IMR-90 (cell line): ENCODE results near the gene IGHMBP2. TPM values are rescaled to one million over a fixed set of nuclear protein-coding genes. Genes with fewer than 3 reads are reported as not detected.

Source experiments
- ATAC-seq: fragments of 200-7000 bp; cut with Tn5 transposase; 2 replicates; pipeline ENCODE4 v1.9.1; 2020; ENCODE audit warnings: low read depth, mild to moderate bottlenecking, moderate library complexity
- BruUV-seq: library from RNA; stranded (reverse); fragments of 400-500 nt; replicated peaks from 2 replicates; lab custom pipeline; 2021; lab: Mats Ljungman, UMichigan
- CTCF ChIA-PET: fragments of 300-600 bp; formaldehyde crosslinking; extraction: SDS; loops from one replicate; lab custom pipeline; 2021; ENCODE audit warnings: antibody characterized with exemption; lab: Yijun Ruan, JAX
- POLR2A ChIA-PET: fragments of 300-600 bp; sonication (Branson Sonifier 250); formaldehyde crosslinking; loops from one replicate; lab custom pipeline; 2022; ENCODE audit warnings: antibody characterized with exemption; ENCODE audit not compliant: unreplicated experiment; lab: Charles Lee
- DNase-seq: peaks from one replicate; pipeline ENCODE4 v3.0.0; 2013
- H2AFZ ChIP-seq: replicated peaks from 2 replicates; pipeline ENCODE3; 2013; ENCODE audit warnings: low read length, mild to moderate bottlenecking; ENCODE audit not compliant: poor library complexity
- H2AK5ac ChIP-seq: 2 replicates; pipeline ENCODE4 v1.6.1; 2013; ENCODE audit warnings: low read depth, low read length, inconsistent platforms
- H2AK9ac ChIP-seq: replicated peaks from 2 replicates; pipeline ENCODE3; 2013; ENCODE audit warnings: mild to moderate bottlenecking, low read depth, low read length, moderate library complexity; ENCODE audit not compliant: poor library complexity
- H2BK120ac ChIP-seq: 2 replicates; pipeline ENCODE4 v1.6.1; 2013; ENCODE audit warnings: low read depth, low read length, inconsistent platforms
- H2BK15ac ChIP-seq: 3 replicates; pipeline ENCODE4 v1.6.1; 2013; ENCODE audit warnings: low read depth, low read length, inconsistent platforms
- H2BK20ac ChIP-seq: 2 replicates; pipeline ENCODE4 v1.6.1; 2013; ENCODE audit warnings: low read depth, mild to moderate bottlenecking, inconsistent platforms, low read length, moderate library complexity
- H2BK5ac ChIP-seq: 2 replicates; pipeline ENCODE4 v1.6.1; 2013; ENCODE audit warnings: mild to moderate bottlenecking, low read depth, low read length, inconsistent platforms; ENCODE audit not compliant: poor library complexity, severe bottlenecking
- H3K14ac ChIP-seq: replicated peaks from 2 replicates; pipeline ENCODE4 v1.6.1; 2013; ENCODE audit warnings: low read depth, low read length, inconsistent platforms
- H3K18ac ChIP-seq: 2 replicates; pipeline ENCODE4 v1.6.1; 2013; ENCODE audit warnings: low read depth, low read length, control low read depth
- H3K23ac ChIP-seq: 2 replicates; pipeline ENCODE4 v1.6.1; 2013; ENCODE audit warnings: low read depth, low read length, inconsistent platforms
- H3K27ac ChIP-seq: 2 replicates; pipeline ENCODE4 v1.5.1; 2013; ENCODE audit warnings: mild to moderate bottlenecking, control low read depth, low read length; ENCODE audit not compliant: insufficient read depth
- H3K27me3 ChIP-seq: 2 replicates; pipeline ENCODE4 v1.6.1; 2013; ENCODE audit warnings: low read length; ENCODE audit not compliant: control insufficient read depth, insufficient read depth
- H3K36me3 ChIP-seq: 2 replicates; pipeline ENCODE4 v1.6.1; 2013; ENCODE audit warnings: low read length, mixed read lengths; ENCODE audit not compliant: control insufficient read depth, insufficient read depth
- H3K4ac ChIP-seq: 2 replicates; pipeline ENCODE4 v1.6.1; 2013; ENCODE audit warnings: low read depth, low read length, inconsistent platforms
- H3K4me1 ChIP-seq: 2 replicates; pipeline ENCODE4 v1.6.1; 2013; ENCODE audit warnings: low read length, mixed read lengths; ENCODE audit not compliant: control insufficient read depth, insufficient read depth
- H3K4me2 ChIP-seq: 2 replicates; pipeline ENCODE4 v1.6.1; 2013; ENCODE audit warnings: low read depth, mild to moderate bottlenecking, control low read depth, low read length, moderate library complexity
- H3K4me3 ChIP-seq: 2 replicates; pipeline ENCODE4 v1.5.1; 2013; ENCODE audit warnings: low read depth, mild to moderate bottlenecking, control low read depth, low read length, moderate library complexity; ENCODE audit not compliant: insufficient read depth
- H3K56ac ChIP-seq: 2 replicates; pipeline ENCODE4 v1.6.1; 2013; ENCODE audit warnings: low read length, inconsistent platforms; ENCODE audit not compliant: insufficient read depth; ENCODE audit errors: extremely low read depth
- H3K79me1 ChIP-seq, 2 experiments: 2 replicates each; pipeline ENCODE4 v1.6.1; 2013; ENCODE audit warnings: low read length in 2 of 2, inconsistent platforms in 1 of 2, low read depth in 1 of 2
- H3K9ac ChIP-seq: 2 replicates; pipeline ENCODE4 v1.6.1; 2013; ENCODE audit warnings: low read depth, low read length, control low read depth
- H3K9me1 ChIP-seq: 2 replicates; pipeline ENCODE4 v1.6.1; 2013; ENCODE audit warnings: low read length, inconsistent platforms; ENCODE audit not compliant: insufficient read depth
- H3K9me3 ChIP-seq: 2 replicates; pipeline ENCODE4 v1.6.1; 2013; ENCODE audit warnings: low read length; ENCODE audit not compliant: control insufficient read depth, insufficient read depth
- H4K20me1 ChIP-seq: 2 replicates; pipeline ENCODE4 v1.6.1; 2013; ENCODE audit warnings: low read length, inconsistent platforms; ENCODE audit not compliant: insufficient read depth
- H4K5ac ChIP-seq: 2 replicates; pipeline ENCODE4 v1.6.1; 2013; ENCODE audit warnings: mild to moderate bottlenecking, low read depth, low read length, control low read depth
- H4K8ac ChIP-seq, 2 experiments: 2 replicates each; pipeline ENCODE4 v1.6.1; 2013; ENCODE audit warnings: low read depth in 2 of 2, low read length in 2 of 2, control low read depth in 1 of 2, inconsistent platforms in 1 of 2
- H4K91ac ChIP-seq: 2 replicates; pipeline ENCODE4 v1.6.1; 2013; ENCODE audit warnings: low read depth, low read length, inconsistent platforms; ENCODE audit not compliant: insufficient read depth
- POLR2A ChIP-seq: IDR thresholded peaks from 2 replicates; pipeline ENCODE4 v1.6.1; 2012; ENCODE audit warnings: mild to moderate bottlenecking, low read depth, low read length
- RAD21 ChIP-seq: IDR thresholded peaks from 2 replicates; pipeline ENCODE4 v1.6.1; 2012; ENCODE audit warnings: low read length, improper control_type of control experiment
- RCOR1 ChIP-seq: IDR thresholded peaks from 2 replicates; pipeline ENCODE4 v1.6.1; 2012; ENCODE audit warnings: mild to moderate bottlenecking, low read length, improper control_type of control experiment; ENCODE audit not compliant: insufficient replicate concordance
- WGBS, 2 experiments: methylation state at CpG; one replicate each; pipeline versions ENCODE4 v1.1.5 to v1.1.7; 2013; ENCODE audit warnings: missing lambda C conversion rate in 2 of 2; ENCODE audit not compliant: insufficient read length in 1 of 2; ENCODE audit errors: extremely low coverage in 2 of 2; 5-methylcytosine and 5-hydroxymethylcytosine counted together
- dilution Hi-C: fragments of 300-500 bp; cut with HindIII; formaldehyde crosslinking; loops from one replicate; pipeline ENCODE4 v1.14.3; 2018; ENCODE audit warnings: low sequenced_read_pairs; ENCODE audit not compliant: unreplicated experiment
- in situ Hi-C: fragments of 300-500 bp; cut with MboI; formaldehyde crosslinking; loops from 3 replicates; pipeline ENCODE4 v1.14.3; 2019; ENCODE audit warnings: low sequenced_read_pairs, inconsistent platforms, mixed read lengths
- intact Hi-C: fragments of 100-400 bp; cut with micrococcal nuclease; formaldehyde crosslinking; loops from 2 replicates; pipeline ENCODE4 v1.10.0; 2022
- polyA plus RNA-seq, 3 experiments: library from polyadenylated mRNA; depleted of rRNA; stranded (reverse); fragments of >200 nt; gene quantifications; 2 replicates each; pipeline ENCODE4 v1.2.3, GENCODE V29; 2012; ENCODE audit warnings: low replicate concordance in 1 of 3
- total RNA-seq: library from RNA; depleted of rRNA; stranded (reverse); fragments of >200 nt; gene quantifications from 2 replicates; pipeline ENCODE4 v1.2.3, GENCODE V29; 2012
- TF ChIP-seq, protein P1 (sequence below): fragments of 150-350 bp; IDR thresholded peaks from 2 replicates; pipeline ENCODE4 v1.6.1; 2017; ENCODE audit warnings: mild to moderate bottlenecking, antibody characterized with exemption, low read length, low read depth

Gene IGHMBP2
- total and polyA plus RNA-seq, 2 of the 4 experiments (the other 2 are of a cell fraction) = 4.5 to 11.1 TPM

DNA sequence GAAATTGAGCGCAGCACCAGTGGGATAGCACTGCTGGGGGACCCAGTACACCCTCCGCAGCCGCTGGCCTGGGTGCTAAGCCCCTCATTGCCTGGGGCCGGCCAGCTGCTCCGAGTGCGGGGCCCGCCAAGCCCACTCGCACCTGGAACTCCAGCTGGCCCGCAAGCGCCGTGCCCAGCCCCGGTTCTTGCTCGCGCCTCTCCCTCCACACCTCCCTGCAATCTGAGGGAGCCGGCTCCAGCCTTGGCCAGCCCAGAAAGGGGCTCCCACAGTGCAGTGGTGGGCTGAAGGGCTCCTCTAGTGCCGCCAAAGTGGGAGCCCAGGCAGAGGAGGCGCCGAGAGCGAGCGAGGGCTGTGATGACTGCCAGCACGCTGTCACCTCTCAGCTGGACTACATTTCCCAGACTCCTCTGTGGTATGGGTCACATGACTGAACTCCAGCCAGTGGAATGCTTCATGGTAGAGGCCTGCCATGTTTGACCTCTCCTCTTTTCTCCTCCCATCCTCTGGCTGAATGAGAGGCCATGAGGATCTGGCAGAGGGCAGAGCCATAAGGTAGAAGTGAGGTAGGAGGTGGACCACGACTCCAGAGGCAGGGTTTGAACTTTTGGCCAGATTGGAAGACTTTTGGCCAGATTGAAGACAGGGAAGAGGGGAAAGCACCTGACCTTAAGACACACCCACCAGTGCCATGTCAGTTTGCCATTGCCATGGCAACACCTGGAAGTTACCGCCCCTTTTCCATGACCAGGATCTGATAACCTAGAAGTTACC lies 70.9 kb downstream of the IGHMBP2 start:
- in situ Hi-C loops = no loop called here
- ChIA-PET CTCF (no interaction called here), POLR2A (no interaction called here)
- TF ChIP-seq RCOR1 (no peak), RAD21 (no peak), POLR2A (no peak)
- TF ChIP-seq, protein P1, sequence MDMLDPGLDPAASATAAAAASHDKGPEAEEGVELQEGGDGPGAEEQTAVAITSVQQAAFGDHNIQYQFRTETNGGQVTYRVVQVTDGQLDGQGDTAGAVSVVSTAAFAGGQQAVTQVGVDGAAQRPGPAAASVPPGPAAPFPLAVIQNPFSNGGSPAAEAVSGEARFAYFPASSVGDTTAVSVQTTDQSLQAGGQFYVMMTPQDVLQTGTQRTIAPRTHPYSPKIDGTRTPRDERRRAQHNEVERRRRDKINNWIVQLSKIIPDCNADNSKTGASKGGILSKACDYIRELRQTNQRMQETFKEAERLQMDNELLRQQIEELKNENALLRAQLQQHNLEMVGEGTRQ = peak; percentile 90
- DNase-seq (peak; percentile 12), ATAC-seq (peak; percentile 62)
- no CpG with 5 or more reads among the region's 23 CpGs for WGBS, 2 experiments
- Histone ChIP-seq H3K27me3 (peaks cover 48% of the 10 kb centered on the region), H3K4ac (no peak overlapping the region), H3K14ac (0 out of 2 replicates have a peak overlapping the region, but pooled peaks have one; percentile 21), H4K91ac (no peak overlapping the region), H2AK9ac (no peak overlapping the region), H3K4me3 (no peak overlapping the region), H2BK15ac (no peak overlapping the region), H3K9me3 (no peaks in the 10 kb centered on the region; the same call in 1 of the 2 replicates), H4K5ac (peak overlapping the region; percentile 93), H4K8ac (peak overlapping the region in 1 of 2 experiments; percentile 91; a peak in 2 of 4 replicates), H3K56ac (no peak overlapping the region), H2AK5ac (no peak overlapping the region), H3K18ac (no peak overlapping the region), H3K27ac (no peak overlapping the region), H3K4me1 (peaks cover 2% of the 10 kb centered on the region; the same call in 1 of the 2 replicates), H2AFZ (peak overlapping the region; percentile 87), H3K4me2 (no peak overlapping the region), H4K20me1 (no peaks in the 10 kb centered on the region), H3K9me1 (no peaks in the 10 kb centered on the region), H2BK120ac (no peak overlapping the region), H2BK20ac (no peak overlapping the region), H3K23ac (no peak overlapping the region), H3K79me1 (no peaks in the 10 kb centered on the region), H2BK5ac (no peak overlapping the region), H3K9ac (no peak overlapping the region), H3K36me3 (no peaks in the 10 kb centered on the region)
- dilution Hi-C loops = no loop called here
- no TSS peak for BruUV-seq
- intact Hi-C loops = no loop called here
